ENCODE measurements around the gene EPB41L2. TPM values are rescaled to one million over a fixed set of nuclear protein-coding genes. Genes with fewer than 3 reads are reported as not detected.
A peak's percentile ranks its signal among the peaks of the same experiment; 100 is the strongest.

Gene EPB41L2
- total and polyA plus RNA-seq, 2 experiments from 2014 or later = 23.2 to 31.3 TPM

DNA sequence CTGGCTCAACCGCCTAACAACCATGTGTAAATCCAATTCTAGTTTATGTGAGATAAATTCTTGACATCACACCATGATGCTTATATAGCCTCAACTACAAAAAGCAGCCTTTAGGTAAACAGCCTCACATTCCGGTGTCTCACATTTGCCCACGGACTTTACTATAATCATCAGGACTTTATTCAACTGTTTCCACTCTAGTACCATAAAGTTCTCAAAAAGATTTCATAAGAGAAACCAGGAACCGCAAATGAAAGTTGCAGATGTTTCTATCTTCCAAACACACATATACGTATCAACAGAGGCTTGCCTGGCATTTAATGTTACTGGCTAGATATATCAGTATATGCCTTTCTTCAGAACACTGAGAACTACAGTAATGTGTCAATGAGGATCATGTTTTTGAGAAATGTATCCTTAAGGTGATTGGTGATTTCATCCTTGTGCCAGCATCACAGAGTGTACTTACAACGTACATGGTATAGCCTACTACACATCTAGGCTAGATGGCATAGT lies 80.0 kb downstream of the EPB41L2 start:
- Histone ChIP-seq H3F3A (ENCODE audit: insufficient read depth) (no peaks in the 10 kb centered on the region), H3K9ac (no peak overlapping the region), H2AFZ (no peak overlapping the region), H3K4me3 (no peak overlapping the region), H3K79me2 (ENCODE audit: insufficient read depth) (peaks cover 67% of the 10 kb centered on the region), H3K36me3 (ENCODE audit: low read depth) (no peaks in the 10 kb centered on the region), H3K9me2 (ENCODE audit: insufficient read depth) (no peaks in the 10 kb centered on the region), H3K27ac (no peak overlapping the region), H4K20me1 (ENCODE audit: insufficient read depth) (no peaks in the 10 kb centered on the region), H3K9me3 (ENCODE audit: low read depth) (no peaks in the 10 kb centered on the region), H3K4me1 (ENCODE audit: insufficient read depth) (no peaks in the 10 kb centered on the region), H3K4me2 (ENCODE audit: unreplicated experiment) (no peak overlapping the region), H3K27me3 (replicated peaks; ENCODE audit: insufficient read depth) (no peaks in the 10 kb centered on the region)
- no peak for TF ChIP-seq EZH2 (IDR thresholded peaks at IDR 0.05; ENCODE audit: insufficient read depth, poor library complexity, severe bottlenecking)
- no peak for TF ChIP-seq EZH2phosphoT487 (IDR thresholded peaks at IDR 0.05; ENCODE audit: insufficient read depth, low read depth)
- 89% methylated on average over 6 of the region's 6 CpGs for WGBS, 2 experiments (ENCODE audit: low coverage in 1 of 2, low lambda C conversion rate in 2 of 2, missing lambda C conversion rate in 2 of 2)
- in situ Hi-C loops (cut with MboI) = no loop called here
- no peak for DNase-seq

DNA sequence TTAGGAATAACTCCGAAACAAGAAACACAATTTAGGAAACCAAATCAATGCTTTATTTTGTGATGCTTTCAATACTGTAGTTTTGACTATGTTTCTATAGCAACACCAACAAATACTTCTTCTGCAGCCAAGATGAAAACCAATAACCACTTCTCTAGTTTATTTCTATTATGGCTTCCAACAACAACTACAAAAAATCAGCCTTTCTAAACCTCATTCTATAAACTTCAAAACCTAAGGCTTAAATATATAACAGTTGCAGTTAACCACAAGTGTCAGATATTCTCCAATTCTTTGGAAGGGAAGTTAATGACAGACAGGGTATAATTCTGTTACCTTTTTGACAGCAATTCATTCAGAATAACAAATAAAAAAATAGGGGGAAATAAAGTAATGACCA lies 80.9 kb downstream of the EPB41L2 start:
- Histone ChIP-seq H3K79me2 (ENCODE audit: insufficient read depth) (peaks cover 58% of the 10 kb centered on the region), H3K27me3 (replicated peaks; ENCODE audit: insufficient read depth) (no peaks in the 10 kb centered on the region), H4K20me1 (ENCODE audit: insufficient read depth) (no peaks in the 10 kb centered on the region), H3K4me3 (no peak overlapping the region), H3K4me1 (ENCODE audit: insufficient read depth) (no peaks in the 10 kb centered on the region), H3K27ac (no peak overlapping the region), H3F3A (ENCODE audit: insufficient read depth) (no peaks in the 10 kb centered on the region), H3K9me2 (ENCODE audit: insufficient read depth) (no peaks in the 10 kb centered on the region), H3K9me3 (ENCODE audit: low read depth) (no peaks in the 10 kb centered on the region), H3K9ac (no peak overlapping the region), H2AFZ (no peak overlapping the region), H3K4me2 (ENCODE audit: unreplicated experiment) (no peak overlapping the region), H3K36me3 (ENCODE audit: low read depth) (no peaks in the 10 kb centered on the region)
- TF ChIP-seq EZH2 (IDR thresholded peaks at IDR 0.05; ENCODE audit: insufficient read depth, poor library complexity, severe bottlenecking) (no peak), EZH2phosphoT487 (IDR thresholded peaks at IDR 0.05; ENCODE audit: insufficient read depth, low read depth) (no peak)
- in situ Hi-C loops (cut with MboI) = no loop called here
- 54 to 69% methylated on average over 1 of the region's 1 CpG for WGBS, 2 experiments (ENCODE audit: low coverage in 1 of 2, low lambda C conversion rate in 2 of 2, missing lambda C conversion rate in 2 of 2)
- no peak for DNase-seq

DNA sequence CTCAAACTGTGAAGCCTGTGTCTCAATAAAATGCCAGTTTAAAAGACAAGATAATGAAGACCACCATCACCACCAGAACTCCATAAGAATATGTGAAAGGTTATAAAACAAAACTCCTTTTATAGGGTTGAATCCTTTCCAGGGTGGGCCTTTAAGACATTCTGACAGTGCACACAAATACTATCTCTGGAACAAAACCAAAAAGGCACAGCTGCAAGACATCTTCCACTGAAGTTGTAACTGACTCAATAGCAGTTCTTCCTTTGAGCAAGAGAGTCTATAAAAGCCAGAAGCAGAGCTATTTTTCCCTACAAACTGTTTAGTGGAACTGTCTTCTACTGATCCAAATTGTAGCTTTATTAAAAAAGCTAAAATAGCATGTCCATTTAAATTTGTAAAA lies 81.6 kb downstream of the EPB41L2 start:
- TF ChIP-seq EZH2 (IDR thresholded peaks at IDR 0.05; ENCODE audit: insufficient read depth, poor library complexity, severe bottlenecking) (no peak), EZH2phosphoT487 (IDR thresholded peaks at IDR 0.05; ENCODE audit: insufficient read depth, low read depth) (no peak)
- Histone ChIP-seq H3K36me3 (ENCODE audit: low read depth) (no peaks in the 10 kb centered on the region), H3K4me2 (ENCODE audit: unreplicated experiment) (no peak overlapping the region), H3K4me1 (ENCODE audit: insufficient read depth) (no peaks in the 10 kb centered on the region), H3K9me3 (ENCODE audit: low read depth) (no peaks in the 10 kb centered on the region), H3K9me2 (ENCODE audit: insufficient read depth) (no peaks in the 10 kb centered on the region), H4K20me1 (ENCODE audit: insufficient read depth) (no peaks in the 10 kb centered on the region), H3K9ac (no peak overlapping the region), H3K27ac (no peak overlapping the region), H3K27me3 (replicated peaks; ENCODE audit: insufficient read depth) (no peaks in the 10 kb centered on the region), H3K4me3 (no peak overlapping the region), H3K79me2 (ENCODE audit: insufficient read depth) (peaks cover 53% of the 10 kb centered on the region), H2AFZ (no peak overlapping the region), H3F3A (ENCODE audit: insufficient read depth) (no peaks in the 10 kb centered on the region)
- in situ Hi-C loops (cut with MboI) = no loop called here
- DNase-seq = peak; percentile 47

DNA sequence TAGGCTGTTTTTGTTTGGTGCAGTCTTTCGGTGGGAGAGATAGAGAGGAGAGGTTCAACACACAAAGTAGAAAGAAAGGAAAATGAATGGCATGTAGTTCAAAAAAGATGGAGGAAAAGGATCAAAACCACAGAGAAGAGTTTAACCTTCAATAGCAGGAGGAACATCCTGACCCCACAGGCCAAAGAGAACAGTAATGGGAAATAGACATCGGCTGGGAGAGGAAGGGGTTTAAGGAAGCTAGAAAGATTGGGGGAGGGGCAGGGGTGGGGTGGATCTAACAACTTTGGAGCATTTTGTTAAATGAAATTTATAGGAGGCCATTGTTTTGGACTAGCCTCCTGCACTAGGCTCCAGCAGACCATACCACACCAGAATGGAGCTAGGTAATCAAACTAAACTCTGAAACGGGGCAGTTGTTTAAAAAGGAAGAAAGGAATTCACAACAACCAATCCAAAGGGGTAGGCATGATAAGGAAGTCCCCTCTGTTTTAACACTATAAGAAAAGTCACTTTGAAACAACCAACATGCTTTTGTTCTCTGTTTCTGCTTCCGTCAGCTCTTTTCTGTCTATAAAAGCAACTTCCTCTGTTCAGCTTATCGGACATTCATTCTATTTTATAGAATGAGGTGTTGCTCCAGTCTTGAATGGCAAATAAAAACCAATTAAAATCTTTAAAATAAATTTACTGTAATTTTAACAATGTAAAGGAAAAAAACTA lies 82.6 kb downstream of the EPB41L2 start:
- H3K9me3 ChIP-seq (ENCODE audit: low read depth) = no peaks in the 10 kb centered on the region
- no peak overlapping the region for H3K4me3 ChIP-seq
- TF ChIP-seq EZH2 (IDR thresholded peaks at IDR 0.05; ENCODE audit: insufficient read depth, poor library complexity, severe bottlenecking) = no peak
- TF ChIP-seq EZH2phosphoT487 (IDR thresholded peaks at IDR 0.05; ENCODE audit: insufficient read depth, low read depth) = no peak
- no peaks in the 10 kb centered on the region for H3F3A ChIP-seq (ENCODE audit: insufficient read depth)
- no peaks in the 10 kb centered on the region for H4K20me1 ChIP-seq (ENCODE audit: insufficient read depth)
- 97 to 98% methylated on average over 5 of the region's 5 CpGs for WGBS, 2 experiments (ENCODE audit: low coverage in 1 of 2, low lambda C conversion rate in 2 of 2, missing lambda C conversion rate in 2 of 2)
- in situ Hi-C loops (cut with MboI) = no loop called here
- DNase-seq = no peak
- H3K4me1 ChIP-seq (ENCODE audit: insufficient read depth) = peaks cover 2% of the 10 kb centered on the region; the same call in 1 of the 2 replicates
- no peak overlapping the region for H3K9ac ChIP-seq
- H3K27ac ChIP-seq = no peak overlapping the region
- H3K36me3 ChIP-seq (ENCODE audit: low read depth) = no peaks in the 10 kb centered on the region
- no peak overlapping the region for H3K4me2 ChIP-seq (ENCODE audit: unreplicated experiment)
- peaks cover 43% of the 10 kb centered on the region for H3K79me2 ChIP-seq (ENCODE audit: insufficient read depth)
- H2AFZ ChIP-seq = no peak overlapping the region
- H3K9me2 ChIP-seq (ENCODE audit: insufficient read depth) = no peaks in the 10 kb centered on the region
- no peaks in the 10 kb centered on the region for H3K27me3 ChIP-seq (replicated peaks; ENCODE audit: insufficient read depth)
